ENCODE measurements around the gene BEND5. TPM values are rescaled to one million over a fixed set of nuclear protein-coding genes. Genes with fewer than 3 reads are reported as not detected.
A peak's percentile ranks its signal among the peaks of the same experiment; 100 is the strongest.

Gene BEND5
- polyA plus RNA-seq, 5 donors, result 28.3 to 41.0 (median 31.5) TPM

DNA sequence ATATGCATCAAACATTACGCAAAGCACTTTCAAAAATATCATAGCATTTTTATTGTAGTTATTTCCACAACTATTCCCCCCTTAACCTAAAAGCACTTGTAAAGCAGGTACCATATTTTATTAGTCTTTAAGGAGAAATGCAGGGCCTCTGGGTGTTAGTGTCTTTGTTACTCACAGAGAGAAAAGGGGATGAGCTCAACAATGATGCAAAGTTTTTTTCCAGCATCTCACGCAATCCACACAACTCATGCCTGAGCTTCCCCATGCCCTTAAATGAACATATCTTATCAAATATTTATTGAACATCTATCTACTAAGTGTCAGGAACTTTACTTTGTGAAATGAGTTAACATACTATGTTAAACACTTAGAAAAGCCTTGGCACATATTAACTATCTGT is 50.6 kb downstream of the BEND5 start:
- no peak for DNase-seq

DNA sequence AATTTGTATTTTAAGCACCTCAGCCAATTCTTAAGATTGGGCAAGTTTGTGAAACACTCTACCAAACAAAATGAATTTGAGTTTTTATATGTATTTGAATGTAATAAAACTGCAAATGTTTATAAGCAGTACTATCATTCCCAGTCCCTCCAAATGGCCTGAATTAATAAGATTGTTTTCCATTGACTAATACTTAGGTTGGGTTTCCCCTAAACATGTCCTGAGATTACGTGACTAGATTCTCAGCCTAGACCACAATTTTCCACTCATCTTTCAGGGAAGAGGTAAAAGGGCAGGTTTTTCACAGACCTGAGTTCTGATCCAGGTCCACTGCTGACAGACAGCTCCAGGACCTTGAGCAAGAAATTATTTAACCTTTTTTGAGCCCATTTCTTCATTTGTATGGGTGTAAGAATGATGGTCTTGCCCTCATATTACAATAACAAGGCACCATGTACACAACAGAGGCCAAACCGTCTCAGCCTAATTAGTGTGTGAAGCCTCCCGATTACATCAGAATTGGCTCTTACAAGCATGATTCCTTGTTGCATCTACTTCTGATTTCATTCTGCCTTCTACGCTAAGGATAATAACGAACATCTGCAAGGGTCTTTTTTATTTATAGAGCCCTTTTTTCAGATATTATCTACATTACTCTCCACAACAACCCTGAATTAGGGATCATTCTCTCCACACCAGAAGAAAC is 51.2 kb downstream of the BEND5 start:
- no peak for DNase-seq

DNA sequence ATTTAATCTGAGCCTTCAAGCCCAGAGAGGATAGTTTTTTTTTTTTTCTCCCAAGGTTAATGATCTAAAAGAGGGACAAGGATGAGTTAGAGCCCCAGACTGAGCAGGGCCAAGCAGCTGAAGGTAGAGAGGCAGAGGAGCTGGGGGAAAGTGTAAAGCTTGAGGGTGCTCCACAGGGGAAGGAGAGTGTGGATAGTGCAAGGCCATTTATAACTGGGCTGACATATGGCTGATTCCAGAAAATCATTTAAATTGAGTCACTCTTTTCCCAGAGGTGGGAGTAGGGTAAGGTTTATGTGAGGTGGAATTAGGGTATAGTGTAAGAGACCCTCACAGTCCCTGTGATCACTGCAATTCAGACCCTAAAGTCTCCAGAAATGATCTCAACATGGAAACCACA is 55.8 kb downstream of the BEND5 start:
- no peak for DNase-seq

DNA sequence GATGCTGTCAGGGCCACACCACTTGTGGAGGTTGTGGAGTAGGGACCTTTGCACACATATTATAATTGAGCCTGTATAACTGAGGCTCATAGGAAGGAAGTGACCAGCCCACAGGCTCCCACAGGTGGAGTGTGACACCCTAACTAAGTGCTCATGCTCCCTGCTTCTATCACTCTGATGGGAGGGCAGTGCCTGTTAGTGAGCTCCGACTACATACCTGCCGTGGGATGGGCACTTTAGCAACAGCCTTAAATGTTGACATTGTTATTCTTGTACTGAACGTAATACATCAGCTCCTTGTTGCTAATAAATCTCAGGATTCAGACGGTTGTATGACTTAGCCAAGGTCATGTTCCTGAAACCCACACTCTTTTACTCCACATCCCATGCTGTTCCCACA is 58.0 kb downstream of the BEND5 start:
- DNase-seq, result no peak

DNA sequence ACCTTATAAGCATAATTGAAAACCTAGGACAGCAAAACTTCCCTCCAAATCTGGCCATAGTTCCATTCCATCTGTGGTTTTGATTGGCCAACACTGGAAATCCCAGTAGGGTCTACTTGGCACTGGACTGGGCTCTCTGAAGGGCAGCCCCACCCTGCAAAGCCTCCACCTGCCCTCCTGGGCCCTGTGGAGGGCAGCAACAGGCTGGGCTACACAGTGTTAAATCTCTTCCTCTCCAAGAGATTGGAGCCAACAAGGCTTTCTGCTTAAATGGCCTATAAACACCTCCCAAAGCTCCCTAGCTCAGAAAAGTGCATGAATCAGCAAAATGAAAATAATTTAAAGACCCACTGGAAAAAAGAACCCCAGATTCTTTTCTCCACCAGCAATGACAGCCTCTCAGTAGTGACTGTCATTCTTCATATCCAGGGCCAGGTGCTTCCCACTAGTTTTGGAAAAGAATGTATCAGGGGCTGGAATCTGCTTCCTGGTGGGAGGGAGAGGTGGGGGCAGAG is 58.5 kb downstream of the BEND5 start:
- no peak for DNase-seq

DNA sequence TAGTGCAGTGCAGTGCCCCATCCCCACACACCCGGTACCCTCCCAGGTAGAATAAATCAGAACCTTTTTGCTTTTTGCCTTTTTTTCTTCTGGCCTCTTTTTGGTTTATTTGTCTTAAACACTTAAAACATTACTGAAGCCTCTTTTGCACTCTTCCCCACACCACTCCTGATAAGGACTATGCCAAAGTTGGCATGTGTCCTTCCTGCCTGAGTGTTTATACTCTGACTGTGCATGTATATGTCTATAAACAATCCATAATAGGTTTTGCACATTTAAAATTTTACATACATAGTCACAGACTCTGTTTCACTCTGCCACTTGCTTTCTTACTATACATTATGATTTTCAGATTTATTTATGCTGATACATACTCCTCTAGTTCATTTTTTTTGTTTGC is 59.6 kb downstream of the BEND5 start:
- DNase-seq, result no peak

DNA sequence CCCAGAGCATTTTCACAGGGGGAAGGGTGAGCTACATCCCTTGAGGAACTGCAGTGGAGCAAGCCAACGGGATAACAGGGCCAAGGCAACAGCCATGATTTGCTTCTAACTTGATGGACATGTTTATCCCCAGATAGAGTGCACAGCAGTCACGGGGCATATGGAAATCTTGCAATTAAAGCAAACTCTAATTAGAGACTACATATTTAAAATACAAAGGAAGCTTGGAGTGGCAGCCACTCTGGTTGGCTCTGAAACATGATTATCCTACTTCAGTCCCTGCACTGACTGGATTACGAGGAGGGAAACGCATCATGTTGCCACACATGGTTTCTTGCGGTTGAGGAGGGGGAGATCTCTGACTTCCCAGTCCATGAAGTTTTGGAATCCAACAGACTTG is 60.8 kb downstream of the BEND5 start:
- DNase-seq, result no peak

DNA sequence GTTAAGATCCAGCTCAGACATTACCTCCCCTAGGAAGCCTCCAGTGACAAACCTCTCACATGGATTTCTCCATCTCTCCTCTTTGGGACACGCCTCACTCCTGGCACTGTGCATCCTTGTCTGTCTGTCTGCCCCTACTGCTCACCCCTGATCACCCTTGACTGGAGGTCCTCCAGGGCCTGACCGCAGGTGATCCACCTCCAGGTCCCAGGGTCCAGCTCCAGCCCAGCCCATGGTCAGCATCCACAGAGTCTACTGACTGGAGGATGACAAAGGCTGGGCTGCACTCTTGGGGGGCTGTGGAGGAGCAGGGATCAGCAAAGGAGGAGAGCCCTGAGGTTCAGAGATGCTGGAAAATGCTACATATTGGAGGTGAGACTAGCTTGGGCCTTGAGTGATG is 65.8 kb downstream of the BEND5 start:
- DNase-seq, result no peak

DNA sequence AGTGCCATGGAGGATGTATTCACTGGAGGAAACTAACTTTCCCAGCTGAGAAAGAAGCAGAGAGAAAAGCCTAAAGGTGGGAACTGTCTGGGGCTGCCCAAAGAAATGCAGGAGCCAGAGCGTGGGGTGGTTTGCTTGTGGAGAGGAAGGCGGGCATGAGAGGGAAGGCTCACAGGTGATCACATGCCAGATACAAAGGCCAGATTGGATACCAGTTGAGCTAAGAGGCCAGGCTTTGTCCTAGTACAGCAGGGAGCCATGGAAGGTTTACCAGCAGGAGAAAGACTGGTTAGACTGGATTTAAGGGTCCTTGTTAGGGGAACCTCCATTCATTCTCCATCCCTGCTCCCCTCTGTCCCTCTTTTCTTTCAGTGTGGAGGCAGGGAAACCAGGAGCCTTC is 66.4 kb downstream of the BEND5 start:
- DNase-seq, result no peak

DNA sequence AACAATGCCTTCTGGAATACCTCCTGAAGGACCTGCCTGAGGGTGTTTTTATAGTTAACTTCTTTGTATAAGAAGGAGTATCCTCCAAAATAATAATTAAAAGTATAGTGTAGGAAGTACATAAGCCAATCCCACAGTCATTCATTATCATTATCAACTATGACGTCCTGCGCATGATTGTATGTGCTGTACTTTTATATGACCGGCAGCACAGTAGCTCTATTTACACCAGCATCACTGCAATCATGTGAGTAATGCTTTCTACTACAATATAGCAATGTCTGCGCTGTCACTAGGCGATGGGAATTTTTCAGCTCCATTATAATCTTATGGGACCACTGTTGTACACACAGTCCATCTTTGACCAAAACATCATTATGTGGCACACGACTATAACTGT is 72.0 kb downstream of the BEND5 start:
- no peak for DNase-seq

DNA sequence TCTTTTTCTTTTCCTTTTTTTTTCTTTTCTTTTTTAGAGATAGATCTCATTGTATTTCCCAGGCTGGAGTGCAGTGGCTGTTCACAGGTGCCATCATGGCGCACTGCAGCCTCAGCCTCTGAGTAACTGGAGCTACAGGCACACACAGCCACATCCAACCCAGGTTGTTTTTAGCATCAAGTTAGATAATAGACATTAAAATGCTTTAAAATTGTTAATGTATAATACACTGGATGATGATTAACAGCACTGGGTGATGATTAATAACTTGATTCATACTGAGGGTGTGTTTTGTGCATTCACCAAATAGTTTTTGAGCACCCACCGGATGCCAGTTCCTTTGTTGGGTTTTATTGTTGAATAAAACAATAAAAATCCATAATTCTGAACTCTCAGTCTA is 75.2 kb downstream of the BEND5 start:
- DNase-seq, result no peak

DNA sequence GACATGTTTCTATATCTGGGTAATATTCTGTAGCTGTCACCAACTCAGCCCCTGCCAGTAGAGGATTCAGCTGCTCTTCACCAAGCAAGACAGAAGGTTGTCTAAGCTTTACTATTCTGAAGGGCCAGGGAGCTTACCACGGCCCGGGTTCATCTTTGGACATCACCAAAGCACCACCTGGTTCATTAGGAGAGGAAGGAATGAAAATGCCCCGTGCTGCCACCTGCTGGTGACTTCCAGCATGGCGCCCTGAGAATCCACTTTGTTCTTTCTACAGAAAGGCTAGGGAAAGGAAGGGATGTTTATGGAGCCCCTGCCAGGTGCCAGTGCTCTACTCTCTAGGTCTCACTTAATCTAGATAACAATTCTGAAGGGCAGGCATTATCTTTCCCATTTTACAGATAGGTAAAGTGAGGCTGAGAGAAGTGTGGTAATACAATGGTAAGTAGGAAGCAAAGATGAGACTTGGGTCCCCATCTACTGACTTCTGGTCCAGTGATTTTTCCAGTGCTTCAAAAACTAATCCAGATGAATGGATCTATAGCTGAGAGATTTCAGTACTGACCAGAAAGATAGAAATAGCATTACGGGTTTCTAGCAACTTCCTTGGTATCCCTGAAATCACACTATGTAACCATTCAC is 79.5 kb downstream of the BEND5 start:
- peak; percentile 21 for DNase-seq

DNA sequence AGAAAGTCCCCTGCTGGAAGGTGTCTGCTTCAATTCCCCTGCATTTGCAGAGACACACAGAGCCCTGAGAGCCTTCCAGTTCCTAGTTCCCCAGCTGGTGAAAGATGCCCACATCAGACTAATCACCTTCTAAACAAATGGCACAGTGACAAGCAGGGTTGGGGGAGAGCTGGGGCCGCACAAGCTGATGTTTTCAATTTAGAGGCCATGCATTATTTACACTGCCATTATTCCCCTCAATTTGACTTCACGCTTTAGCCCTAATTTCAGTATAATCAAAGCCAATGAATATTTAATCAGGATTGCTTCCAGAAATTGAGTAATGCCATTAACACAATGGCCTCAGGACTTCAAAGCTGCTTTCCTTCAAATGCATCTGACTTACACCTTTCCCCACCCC is 81.5 kb downstream of the BEND5 start:
- no peak for DNase-seq

DNA sequence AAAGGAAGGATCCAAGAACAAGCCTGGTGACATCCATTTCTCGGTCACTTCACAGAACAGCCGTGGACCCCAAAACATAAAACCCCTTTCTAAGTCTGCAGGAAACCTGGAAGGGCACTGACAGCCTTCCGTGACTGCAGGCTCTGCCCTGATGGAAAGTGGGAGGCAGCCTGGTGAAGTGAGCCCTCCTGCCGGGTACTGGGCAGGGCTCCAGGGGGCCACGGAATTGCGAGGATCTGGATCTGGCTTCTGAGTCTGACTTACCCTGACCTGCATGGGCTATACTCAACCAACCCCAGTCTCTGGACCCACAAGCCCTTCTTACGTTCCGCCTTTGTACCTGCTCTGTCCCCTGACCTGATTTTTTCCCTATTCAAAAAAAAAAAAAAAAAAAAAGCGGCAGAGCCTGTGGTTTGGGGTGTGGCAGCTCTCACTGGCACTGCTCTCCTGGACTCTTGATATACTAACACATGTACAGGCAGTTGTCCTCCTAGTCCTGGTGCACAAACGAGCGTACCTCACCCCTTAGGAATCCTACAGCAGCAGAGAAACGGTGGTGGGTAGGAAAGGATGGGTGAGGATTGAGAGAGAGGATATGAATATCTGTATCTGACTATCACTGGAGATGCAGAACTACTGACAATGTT is 82.9 kb downstream of the BEND5 start:
- no peak for DNase-seq

DNA sequence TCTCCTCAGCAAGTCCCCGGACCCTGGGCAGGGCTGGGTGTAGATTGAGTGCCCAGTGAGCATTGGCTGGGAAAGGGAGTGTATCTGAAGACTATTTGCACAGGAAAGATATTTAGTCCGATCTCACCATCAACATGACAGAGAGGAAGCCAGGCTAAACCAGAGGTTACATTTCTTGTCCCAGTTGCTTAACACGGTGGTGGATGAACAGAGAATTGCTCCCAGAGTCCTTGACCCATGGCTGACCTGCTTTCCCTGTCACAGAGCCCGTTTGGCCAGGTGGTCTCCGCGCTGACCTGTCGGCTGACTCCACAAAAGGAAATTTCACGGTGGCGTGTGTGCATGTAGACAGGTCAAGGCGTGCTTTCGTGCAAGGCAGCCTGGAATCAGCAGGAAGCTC is 83.5 kb downstream of the BEND5 start:
- no peak for DNase-seq

DNA sequence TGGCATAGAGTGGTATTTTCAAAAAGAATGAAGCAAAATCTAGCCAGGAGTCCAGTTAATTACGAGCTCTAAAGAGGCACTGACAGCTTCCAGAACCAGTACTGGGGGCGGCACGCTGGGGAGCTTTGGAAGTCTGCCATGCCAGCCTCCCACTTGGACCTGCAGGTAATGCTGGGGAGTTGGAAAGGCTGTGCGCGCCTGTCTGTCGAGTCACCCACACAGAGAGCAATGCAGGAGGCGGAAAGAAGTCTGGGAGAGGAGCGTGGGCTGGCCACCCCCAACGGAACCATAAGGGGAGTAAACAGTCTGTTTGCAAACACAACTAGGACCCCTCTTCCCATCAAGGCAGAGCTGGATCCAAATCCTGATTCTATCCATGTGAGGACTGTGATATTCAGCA is 84.5 kb downstream of the BEND5 start:
- no peak for DNase-seq

DNA sequence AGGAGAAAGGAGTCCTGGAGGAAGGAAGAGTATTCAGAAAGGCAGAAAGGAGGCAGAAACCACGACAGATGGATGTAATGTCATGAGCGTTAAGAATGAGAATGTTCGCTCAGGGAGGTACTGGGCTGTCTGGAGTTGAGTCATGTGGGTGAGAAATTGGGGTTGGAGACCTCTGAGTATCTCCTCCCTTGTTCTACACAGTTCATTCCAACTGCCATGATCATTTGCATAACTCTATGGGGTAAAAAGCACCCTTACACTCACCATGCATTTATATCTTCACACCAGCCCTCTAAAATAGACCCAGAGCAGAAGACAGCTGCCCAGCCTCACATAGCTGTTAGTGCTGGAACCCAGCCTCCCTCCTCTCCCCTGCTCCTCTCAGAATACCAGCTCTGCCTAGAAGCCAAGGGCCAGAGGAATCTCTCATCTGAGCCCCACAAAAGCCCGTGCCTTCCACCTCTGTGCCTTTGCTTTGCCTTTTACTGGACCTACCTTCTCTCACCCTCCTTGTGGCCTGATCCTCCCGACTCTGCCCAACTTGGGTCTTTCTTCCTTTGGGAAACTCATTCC is 85.2 kb downstream of the BEND5 start:
- no peak for DNase-seq

DNA sequence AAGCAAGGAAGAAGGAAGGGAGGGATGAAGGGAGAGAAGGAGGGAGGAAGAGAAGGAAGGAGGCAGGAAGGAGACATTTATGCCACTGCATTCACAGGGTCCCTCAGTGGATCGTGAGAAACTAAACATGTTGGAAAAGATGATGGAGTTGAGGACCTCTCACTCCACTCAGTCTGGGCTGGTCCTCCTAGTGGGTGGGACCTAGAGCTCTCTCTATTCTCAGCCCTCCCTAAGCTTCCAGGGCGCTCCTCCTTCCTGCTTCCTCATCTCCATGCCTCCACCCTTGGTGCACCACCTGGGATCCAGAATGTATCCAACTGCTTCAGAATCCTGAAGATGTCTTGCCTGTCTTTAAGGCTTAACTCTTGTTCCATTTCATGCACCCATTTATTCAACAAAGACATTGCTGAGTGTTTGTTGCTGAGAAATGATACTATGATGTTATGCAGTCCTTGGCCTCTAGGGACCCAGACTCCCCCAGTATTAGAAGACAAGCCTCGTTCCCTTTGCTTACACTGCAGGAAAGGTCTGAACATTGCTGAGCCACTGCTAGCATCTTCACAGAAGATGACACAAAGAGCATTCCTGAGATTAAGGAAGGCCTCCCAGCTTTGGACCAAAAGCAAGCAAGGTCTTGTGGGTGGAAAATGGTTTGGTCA is 88.5 kb downstream of the BEND5 start:
- DNase-seq, result no peak

DNA sequence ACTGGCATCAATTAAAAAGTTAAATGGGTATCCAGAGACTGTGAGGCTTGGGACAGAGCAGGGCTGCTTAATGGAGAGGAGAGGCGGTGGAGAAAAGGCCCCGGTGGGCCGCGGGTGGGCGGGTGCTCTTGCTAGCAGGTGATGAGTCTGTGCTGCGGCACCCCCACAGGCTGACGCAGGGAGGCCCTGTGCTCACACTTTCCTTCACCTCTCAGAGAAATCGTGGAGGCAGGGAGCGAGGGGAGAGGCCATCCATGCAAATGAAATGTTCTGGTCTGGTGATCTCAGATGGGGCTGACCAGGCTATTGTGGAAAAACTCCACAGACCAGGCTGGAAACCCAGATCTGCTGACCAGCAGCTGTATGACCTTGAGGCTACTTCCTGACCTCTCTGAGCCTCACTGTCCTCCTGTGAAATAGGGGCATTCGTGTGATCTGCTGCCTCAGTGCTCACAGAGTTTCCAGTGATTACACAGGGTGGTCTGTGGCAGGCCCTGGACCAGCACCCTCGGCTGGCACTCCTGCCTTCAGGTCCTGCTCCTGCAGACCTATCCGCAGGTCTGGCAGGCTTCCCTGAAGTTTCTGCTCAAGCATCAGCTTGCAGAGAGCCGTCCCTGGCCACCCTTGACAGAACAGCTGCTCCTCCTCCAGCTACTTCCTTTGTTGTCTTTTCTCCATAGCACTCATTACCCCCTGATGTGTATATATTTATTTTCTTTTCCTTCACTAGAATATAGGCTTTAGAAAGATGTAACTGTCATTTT is 89.2 kb downstream of the BEND5 start:
- DNase-seq, result peak in 1 of 2 donors; percentile 26

DNA sequence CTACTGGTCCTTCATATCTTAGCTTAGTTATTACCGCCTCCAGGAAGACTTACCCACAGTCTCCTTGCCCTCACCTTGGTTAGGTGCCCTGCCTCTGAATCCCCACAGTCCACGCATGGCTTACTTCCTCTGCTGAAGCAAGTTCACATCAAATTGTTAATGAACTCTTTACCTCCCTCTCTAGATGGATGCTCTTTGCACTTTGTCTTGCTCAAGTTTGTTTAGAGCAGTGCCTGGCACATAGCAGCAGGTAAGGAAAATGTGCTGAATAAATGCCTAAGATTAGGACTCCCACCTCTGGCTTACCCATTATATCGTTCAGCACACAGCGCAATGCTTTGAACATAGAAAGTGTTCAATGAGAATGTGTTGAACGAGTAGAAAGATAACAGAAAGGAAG is 90.5 kb downstream of the BEND5 start:
- no peak for DNase-seq

DNA sequence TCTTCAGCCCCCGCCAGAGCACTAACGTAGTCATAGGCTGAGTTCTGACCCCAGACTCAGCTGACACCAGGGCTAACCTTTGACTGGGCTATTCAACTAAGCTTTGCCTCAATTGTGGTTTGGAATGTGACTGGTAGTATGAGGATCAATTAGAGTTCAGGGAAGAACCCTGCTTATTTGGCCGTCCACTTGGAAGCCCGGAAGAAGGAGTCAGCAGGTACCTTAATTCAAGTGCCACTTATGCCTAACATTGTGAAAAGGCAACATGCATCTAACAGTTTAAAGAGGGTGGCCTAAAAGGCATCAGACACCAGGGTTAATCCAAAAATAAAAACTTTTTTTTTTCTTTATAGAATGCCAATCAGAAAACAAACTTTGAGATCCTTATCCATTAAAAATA is 92.3 kb downstream of the BEND5 start:
- no peak for DNase-seq

DNA sequence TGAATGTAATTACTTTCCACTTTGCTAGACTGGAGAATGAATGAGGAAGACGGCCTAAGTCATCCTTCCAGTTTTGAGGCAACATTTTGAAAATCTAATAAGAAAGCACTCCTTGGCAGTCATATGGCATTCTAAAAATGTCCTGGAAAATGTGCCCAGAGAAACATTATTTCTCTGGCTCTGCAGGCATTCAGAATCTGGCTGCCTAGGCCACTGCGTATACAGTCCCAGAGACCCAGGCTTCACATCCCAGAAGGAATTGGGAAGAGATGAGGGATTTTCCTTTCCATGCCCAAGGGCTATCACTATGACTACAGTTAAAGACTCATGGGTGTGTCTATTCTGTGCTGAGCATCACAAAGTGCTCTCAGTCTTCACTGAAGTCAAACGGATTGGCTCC is 92.9 kb downstream of the BEND5 start:
- no peak for DNase-seq
